ENCODE measurements around the gene FOXA1. TPM values are rescaled to one million over a fixed set of nuclear protein-coding genes. Genes with fewer than 3 reads are reported as not detected.

Gene FOXA1
- total and polyA plus RNA-seq, 2 of the 8 experiments (the other 6 are each of a cell fraction or from before 2014, with no cell fraction given), result 0.08 to 0.20 TPM

DNA sequence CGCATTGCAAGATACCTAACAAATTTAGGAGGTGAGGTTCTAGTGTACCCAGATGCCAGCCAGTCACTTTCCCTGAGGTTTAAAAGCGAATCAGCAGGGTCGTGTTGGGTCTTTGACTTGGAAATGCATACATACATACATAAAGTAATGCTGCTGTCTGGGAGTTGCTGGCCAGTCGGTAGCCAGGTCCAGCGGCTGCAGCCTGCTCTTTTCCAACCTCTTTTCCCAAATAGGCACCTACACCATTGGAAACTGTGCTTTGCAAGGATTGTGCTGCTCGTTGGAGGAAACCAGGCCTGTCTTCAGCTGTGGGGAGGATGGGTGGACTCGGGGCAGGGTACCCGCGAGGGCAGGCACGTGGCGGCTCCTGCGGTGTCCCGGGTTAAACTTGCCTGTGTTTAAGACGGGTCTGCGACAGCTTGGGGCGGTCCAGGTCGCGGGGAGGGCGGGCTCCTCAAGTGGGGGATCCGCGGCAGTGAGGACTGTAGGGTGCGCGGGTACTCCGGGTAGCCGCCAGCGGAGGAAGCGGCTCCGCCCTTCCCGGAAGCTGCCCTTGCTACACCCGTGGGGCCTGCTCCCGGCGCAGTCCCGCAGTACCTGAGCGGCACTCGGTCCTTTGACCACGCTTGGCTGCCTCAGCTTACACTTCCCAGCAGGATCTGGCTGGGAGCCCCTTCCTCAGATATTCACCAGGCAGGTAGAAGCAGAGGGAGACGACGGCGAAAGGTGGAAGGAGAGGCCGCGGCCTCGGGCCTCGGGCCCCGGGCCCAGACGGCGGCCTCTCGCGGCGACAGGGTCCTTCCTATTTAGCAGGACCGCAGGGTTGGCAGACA lies 3.1 kb upstream of the FOXA1 start:
- Histone ChIP-seq H2AK5ac (ENCODE audit: low read depth, low read length) (no peak overlapping the region), H4K5ac (ENCODE audit: insufficient read length, low read depth, low read length) (no peak overlapping the region), H3K79me2 (ENCODE audit: control insufficient read depth in 1 of 2, insufficient read depth in 2 of 2, low read length in 2 of 2) (no peaks in the 10 kb centered on the region), H2BK20ac (ENCODE audit: low read length) (no peak overlapping the region), H2BK120ac (replicated peaks; ENCODE audit: low read depth, low read length) (no peak overlapping the region), H3K9ac (replicated peaks in 1 of 4; ENCODE audit: extremely low read depth in 1 of 4, low read depth in 3 of 4, low read length in 3 of 4) (no peak overlapping the region), H3K23me2 (ENCODE audit: low read depth, low read length) (peaks cover 5% of the 10 kb centered on the region), H3K27me3 (replicated peaks in 1 of 4; ENCODE audit: control insufficient read depth in 3 of 4, extremely low read depth in 1 of 4, insufficient read depth in 3 of 4, low read length in 3 of 4) (peaks cover 83 to 99% (median 93%) of the 10 kb centered on the region in 4 experiments), H3K18ac (ENCODE audit: extremely low read depth, low read length) (no peak overlapping the region), H3K27ac (ENCODE audit: low read depth, low read length) (no peak overlapping the region), H3K56ac (replicated peaks; ENCODE audit: insufficient read length, low read depth, low read length) (no peak overlapping the region), H3K14ac (ENCODE audit: insufficient read length) (no peak overlapping the region), H3K4me1 (replicated peaks in 1 of 4; ENCODE audit: control insufficient read depth in 3 of 4, insufficient read depth in 4 of 4, low read length in 3 of 4) (peaks cover 0 to 25% (median 13%) of the 10 kb centered on the region in 4 experiments; a peak in 6 of 7 replicates), H3K36me3 (ENCODE audit: control insufficient read depth in 2 of 4, insufficient read depth in 4 of 4, low read length in 3 of 4) (no peaks in the 10 kb centered on the region), H3K4me2 (ENCODE audit: insufficient read depth in 1 of 2, low read depth in 2 of 2, low read length in 2 of 2) (peak overlapping the region; percentile 71 to 89), H3K9me3 (ENCODE audit: insufficient read depth in 2 of 2, low read depth in 1 of 2, low read length in 1 of 2) (no peaks in the 10 kb centered on the region), H3K23ac (ENCODE audit: insufficient read length) (no peak overlapping the region), H2AFZ (ENCODE audit: low read length) (no peak overlapping the region), H3K79me1 (ENCODE audit: low read depth, low read length) (no peaks in the 10 kb centered on the region), H3K4me3 (ENCODE audit: extremely low read depth in 1 of 4, insufficient read depth in 2 of 4, low read depth in 3 of 4, low read length in 4 of 4) (peak overlapping the region; percentile 3 to 57 (median 23); a peak in 5 of 8 replicates), H3K4ac (replicated peaks; ENCODE audit: insufficient read length, low read depth, low read length) (no peak overlapping the region), H4K91ac (replicated peaks; ENCODE audit: insufficient read length, low read length) (no peak overlapping the region), H4K8ac (ENCODE audit: extremely low read depth, insufficient read depth, low read length) (no peak overlapping the region; the same call in 1 of the 2 replicates), H2BK5ac (ENCODE audit: low read depth, low read length) (no peak overlapping the region), H2BK15ac (ENCODE audit: low read length) (no peak overlapping the region), H2BK12ac (ENCODE audit: low read depth, low read length) (no peak overlapping the region), H4K20me1 (replicated peaks in 1 of 2; ENCODE audit: control insufficient read depth in 1 of 2, insufficient read depth in 2 of 2, low read length in 2 of 2) (peaks cover 8 to 23% of the 10 kb centered on the region in 2 experiments)
- DNase-seq (ENCODE audit: low read depth in 1 of 2, low spot score in 2 of 2) (peak in 1 of 2 experiments; percentile 69), FAIRE-seq (no peak)
- POLR2A ChIA-PET (ENCODE audit: partially characterized antibody), result interaction anchor here (1.0 kb wide), 2 partner anchors 9 to 13 kb away, joined by 3 read pairs; no protein-coding TSS in a partner anchor
- CTCF ChIA-PET (ENCODE audit: partially characterized antibody), result interaction anchor here (0.6 to 7.6 kb wide), 14 partner anchors 11 to 658 kb away, joined by 3 to 62 read pairs (median 4); no protein-coding TSS in a partner anchor
- 5% methylated on average over 23 of the region's 50 CpGs; no CpG with 5 or more reads in 1 of the 2 experiments for WGBS, 2 experiments (ENCODE audit: extremely low coverage in 1 of 2, insufficient coverage in 1 of 2, insufficient read length in 1 of 2, insufficient replicate concordance in 2 of 2, low coverage in 1 of 2, low lambda C conversion rate in 2 of 2, missing lambda C conversion rate in 1 of 2)
- TF ChIP-seq GABPA (IDR thresholded peaks at IDR 0.05; ENCODE audit: borderline replicate concordance, insufficient read depth, low read length), result no peak
- TF ChIP-seq BACH1 (IDR thresholded peaks at IDR 0.05; ENCODE audit: low read length), result no peak
- no peak for TF ChIP-seq EGR1 (IDR thresholded peaks at IDR 0.05; ENCODE audit: borderline replicate concordance, low read depth, low read length)
- TF ChIP-seq CTBP2 (IDR thresholded peaks at IDR 0.05; ENCODE audit: borderline replicate concordance, insufficient read depth, insufficient read length, low read length), result no peak
- peak; percentile 66 for TF ChIP-seq EZH2 (IDR thresholded peaks at IDR 0.05; ENCODE audit: low read depth, low read length, severe bottlenecking)
- TF ChIP-seq KDM4A (IDR thresholded peaks at IDR 0.05; ENCODE audit: low read depth, low read length, severe bottlenecking), result peak; percentile 61
- TF ChIP-seq KDM5A (IDR thresholded peaks at IDR 0.05; ENCODE audit: low read length), result no peak
- TF ChIP-seq RFX5 (IDR thresholded peaks at IDR 0.05; ENCODE audit: borderline replicate concordance, low read depth, low read length), result no peak
- peak; percentile 89 for TF ChIP-seq SUZ12 (IDR thresholded peaks at IDR 0.05; ENCODE audit: low read length)
- TF ChIP-seq, protein P1, sequence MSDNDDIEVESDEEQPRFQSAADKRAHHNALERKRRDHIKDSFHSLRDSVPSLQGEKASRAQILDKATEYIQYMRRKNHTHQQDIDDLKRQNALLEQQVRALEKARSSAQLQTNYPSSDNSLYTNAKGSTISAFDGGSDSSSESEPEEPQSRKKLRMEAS (IDR thresholded peaks at IDR 0.05), result peak; percentile 72
- no peak for TF ChIP-seq HDAC6 (IDR thresholded peaks at IDR 0.05; ENCODE audit: low read depth, low read length)
